Measurements from ENCODE around the gene ASPHD1.
"Not testable (repeated sequence)": the region's sequence is repeated elsewhere in the genome, so short reads cannot be mapped to it uniquely, and the experiment has no call there.

ASPHD1 gene

DNA sequence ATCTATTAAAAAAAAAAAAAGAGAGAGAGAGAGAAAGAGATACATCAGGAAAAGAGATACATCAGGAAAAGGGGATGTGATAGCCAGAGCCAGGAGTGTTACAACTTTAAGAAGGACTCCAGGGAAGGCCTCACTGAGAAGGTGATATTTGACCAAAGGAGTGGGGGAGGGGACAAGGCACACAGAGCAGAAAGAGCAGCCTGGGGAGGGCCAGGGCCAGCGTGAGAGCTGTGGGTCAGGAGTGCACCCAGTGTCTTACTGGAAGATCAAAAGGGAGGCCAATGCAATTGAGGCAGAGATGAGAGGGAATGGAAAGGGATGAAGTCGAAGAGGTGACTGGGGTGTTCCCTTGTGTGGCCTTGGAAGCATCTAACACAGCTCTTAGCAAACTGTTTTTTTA is 7.7 kb downstream of the ASPHD1 start:
- Histone ChIP-seq H3K4me3 (replicated peaks; ENCODE audit: insufficient read depth, low read length) (no peak overlapping the region), H3K27me3 (ENCODE audit: insufficient read depth, poor library complexity, severe bottlenecking) (no peaks in the 10 kb centered on the region), H3K27ac (replicated peaks) (no peak overlapping the region)
- DNase-seq (ENCODE audit: low read depth in 1 of 2, low spot score in 1 of 2) = no peak
- TF ChIP-seq, protein P1, sequence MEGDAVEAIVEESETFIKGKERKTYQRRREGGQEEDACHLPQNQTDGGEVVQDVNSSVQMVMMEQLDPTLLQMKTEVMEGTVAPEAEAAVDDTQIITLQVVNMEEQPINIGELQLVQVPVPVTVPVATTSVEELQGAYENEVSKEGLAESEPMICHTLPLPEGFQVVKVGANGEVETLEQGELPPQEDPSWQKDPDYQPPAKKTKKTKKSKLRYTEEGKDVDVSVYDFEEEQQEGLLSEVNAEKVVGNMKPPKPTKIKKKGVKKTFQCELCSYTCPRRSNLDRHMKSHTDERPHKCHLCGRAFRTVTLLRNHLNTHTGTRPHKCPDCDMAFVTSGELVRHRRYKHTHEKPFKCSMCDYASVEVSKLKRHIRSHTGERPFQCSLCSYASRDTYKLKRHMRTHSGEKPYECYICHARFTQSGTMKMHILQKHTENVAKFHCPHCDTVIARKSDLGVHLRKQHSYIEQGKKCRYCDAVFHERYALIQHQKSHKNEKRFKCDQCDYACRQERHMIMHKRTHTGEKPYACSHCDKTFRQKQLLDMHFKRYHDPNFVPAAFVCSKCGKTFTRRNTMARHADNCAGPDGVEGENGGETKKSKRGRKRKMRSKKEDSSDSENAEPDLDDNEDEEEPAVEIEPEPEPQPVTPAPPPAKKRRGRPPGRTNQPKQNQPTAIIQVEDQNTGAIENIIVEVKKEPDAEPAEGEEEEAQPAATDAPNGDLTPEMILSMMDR (IDR thresholded peaks at IDR 0.05; ENCODE audit: insufficient read depth, low read length) = no peak
- TF ChIP-seq GABPA (IDR thresholded peaks at IDR 0.05; ENCODE audit: low read depth) = no peak
- TF ChIP-seq, protein P2, sequence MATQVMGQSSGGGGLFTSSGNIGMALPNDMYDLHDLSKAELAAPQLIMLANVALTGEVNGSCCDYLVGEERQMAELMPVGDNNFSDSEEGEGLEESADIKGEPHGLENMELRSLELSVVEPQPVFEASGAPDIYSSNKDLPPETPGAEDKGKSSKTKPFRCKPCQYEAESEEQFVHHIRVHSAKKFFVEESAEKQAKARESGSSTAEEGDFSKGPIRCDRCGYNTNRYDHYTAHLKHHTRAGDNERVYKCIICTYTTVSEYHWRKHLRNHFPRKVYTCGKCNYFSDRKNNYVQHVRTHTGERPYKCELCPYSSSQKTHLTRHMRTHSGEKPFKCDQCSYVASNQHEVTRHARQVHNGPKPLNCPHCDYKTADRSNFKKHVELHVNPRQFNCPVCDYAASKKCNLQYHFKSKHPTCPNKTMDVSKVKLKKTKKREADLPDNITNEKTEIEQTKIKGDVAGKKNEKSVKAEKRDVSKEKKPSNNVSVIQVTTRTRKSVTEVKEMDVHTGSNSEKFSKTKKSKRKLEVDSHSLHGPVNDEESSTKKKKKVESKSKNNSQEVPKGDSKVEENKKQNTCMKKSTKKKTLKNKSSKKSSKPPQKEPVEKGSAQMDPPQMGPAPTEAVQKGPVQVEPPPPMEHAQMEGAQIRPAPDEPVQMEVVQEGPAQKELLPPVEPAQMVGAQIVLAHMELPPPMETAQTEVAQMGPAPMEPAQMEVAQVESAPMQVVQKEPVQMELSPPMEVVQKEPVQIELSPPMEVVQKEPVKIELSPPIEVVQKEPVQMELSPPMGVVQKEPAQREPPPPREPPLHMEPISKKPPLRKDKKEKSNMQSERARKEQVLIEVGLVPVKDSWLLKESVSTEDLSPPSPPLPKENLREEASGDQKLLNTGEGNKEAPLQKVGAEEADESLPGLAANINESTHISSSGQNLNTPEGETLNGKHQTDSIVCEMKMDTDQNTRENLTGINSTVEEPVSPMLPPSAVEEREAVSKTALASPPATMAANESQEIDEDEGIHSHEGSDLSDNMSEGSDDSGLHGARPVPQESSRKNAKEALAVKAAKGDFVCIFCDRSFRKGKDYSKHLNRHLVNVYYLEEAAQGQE (IDR thresholded peaks at IDR 0.05; ENCODE audit: insufficient replicate concordance, low read depth) = no peak
- no peak for TF ChIP-seq SPI1 (IDR thresholded peaks at IDR 0.05; ENCODE audit: borderline replicate concordance, low read depth)
- TF ChIP-seq POLR2AphosphoS5 (IDR thresholded peaks at IDR 0.05; ENCODE audit: low read depth) = no peak

DNA sequence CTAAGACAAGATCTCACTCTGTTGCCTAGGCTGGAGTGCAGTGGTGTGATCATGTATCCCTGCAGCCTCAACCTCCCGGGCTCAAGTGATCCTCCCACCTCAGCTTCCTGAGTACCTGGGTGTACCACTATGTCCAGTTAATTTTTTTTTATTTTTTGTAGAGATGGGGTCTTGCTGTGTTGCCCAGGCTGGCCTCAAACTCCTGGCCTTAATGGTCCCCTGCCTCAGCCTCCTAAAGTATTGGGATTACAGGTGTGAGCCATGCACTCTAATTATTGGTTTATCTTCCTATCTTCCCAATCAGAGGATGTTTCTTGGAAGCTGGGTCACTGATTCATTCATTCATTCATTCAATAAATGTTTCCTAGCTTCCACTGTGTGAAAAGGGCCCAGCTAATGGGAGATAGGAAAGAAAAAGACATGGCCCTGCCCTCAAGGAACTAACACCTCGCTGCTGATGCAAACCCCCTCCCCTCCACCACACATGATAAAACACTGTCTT is 8.5 kb downstream of the ASPHD1 start:
- TF ChIP-seq, protein P1 (IDR thresholded peaks at IDR 0.05; ENCODE audit: insufficient read depth, low read length) = no peak
- TF ChIP-seq, protein P2 (IDR thresholded peaks at IDR 0.05; ENCODE audit: insufficient replicate concordance, low read depth) = no peak
- TF ChIP-seq POLR2AphosphoS5 (IDR thresholded peaks at IDR 0.05; ENCODE audit: low read depth) (no peak), SPI1 (IDR thresholded peaks at IDR 0.05; ENCODE audit: borderline replicate concordance, low read depth) (no peak), GABPA (IDR thresholded peaks at IDR 0.05; ENCODE audit: low read depth) (no peak)
- H3K4me3 ChIP-seq (replicated peaks; ENCODE audit: insufficient read depth, low read length) = no peak overlapping the region
- no peak for DNase-seq (ENCODE audit: low read depth in 1 of 2, low spot score in 1 of 2)
- no peak overlapping the region for H3K27ac ChIP-seq (replicated peaks)
- H3K27me3 ChIP-seq (ENCODE audit: insufficient read depth, poor library complexity, severe bottlenecking) = no peaks in the 10 kb centered on the region

DNA sequence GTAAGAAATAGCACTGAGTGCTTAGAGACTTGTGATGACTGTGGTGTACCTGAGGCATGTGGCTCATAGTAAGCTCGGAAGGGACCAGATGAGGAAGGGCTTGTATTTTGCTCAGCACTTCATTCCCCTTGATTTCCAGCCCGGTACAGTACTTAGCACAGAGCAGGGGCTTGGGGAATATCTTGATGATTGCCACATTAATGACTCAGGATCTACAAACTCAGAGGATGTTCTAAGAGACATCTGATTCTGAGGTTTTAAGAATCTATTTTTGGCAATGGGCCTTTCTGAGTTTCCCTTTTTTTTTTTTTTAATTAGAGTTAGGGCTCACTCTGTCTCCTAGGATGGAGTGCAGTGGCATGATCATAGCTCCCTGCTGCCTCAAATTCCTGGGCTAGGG is 9.1 kb downstream of the ASPHD1 start:
- DNase-seq (ENCODE audit: low read depth in 1 of 2, low spot score in 1 of 2) = no peak
- Histone ChIP-seq H3K4me3 (replicated peaks; ENCODE audit: insufficient read depth, low read length) (no peak overlapping the region), H3K27ac (replicated peaks) (no peak overlapping the region), H3K27me3 (ENCODE audit: insufficient read depth, poor library complexity, severe bottlenecking) (no peaks in the 10 kb centered on the region)
- TF ChIP-seq SPI1 (IDR thresholded peaks at IDR 0.05; ENCODE audit: borderline replicate concordance, low read depth) = no peak
- TF ChIP-seq, protein P1 (IDR thresholded peaks at IDR 0.05; ENCODE audit: insufficient read depth, low read length) = no peak
- TF ChIP-seq, protein P2 (IDR thresholded peaks at IDR 0.05; ENCODE audit: insufficient replicate concordance, low read depth) = no peak
- TF ChIP-seq GABPA (IDR thresholded peaks at IDR 0.05; ENCODE audit: low read depth) = no peak
- TF ChIP-seq POLR2AphosphoS5 (IDR thresholded peaks at IDR 0.05; ENCODE audit: low read depth) = no peak

DNA sequence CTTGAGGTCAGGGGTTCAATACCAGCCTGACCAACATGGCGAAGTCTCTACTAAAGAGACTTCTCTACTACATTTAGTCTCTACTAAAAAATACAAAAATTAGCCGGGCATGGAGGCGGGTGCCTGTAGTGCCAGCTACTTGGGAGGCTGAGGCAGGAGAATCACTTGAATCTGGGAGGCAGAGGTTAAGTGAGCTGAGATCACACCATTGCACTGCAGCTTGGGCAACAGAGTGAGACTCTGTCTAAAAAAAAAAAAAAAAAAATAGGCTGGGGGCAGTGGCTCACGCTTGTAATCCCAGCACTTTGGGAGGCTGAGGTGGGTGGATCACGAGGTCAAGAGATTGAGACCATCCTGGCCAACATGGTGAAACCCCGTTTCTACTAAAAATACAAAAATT is 9.6 kb downstream of the ASPHD1 start:
- not testable (repeated sequence) for H3K4me3 ChIP-seq (replicated peaks; ENCODE audit: insufficient read depth, low read length); H3K27ac ChIP-seq (replicated peaks); DNase-seq (ENCODE audit: low read depth in 1 of 2, low spot score in 1 of 2); H3K27me3 ChIP-seq (ENCODE audit: insufficient read depth, poor library complexity, severe bottlenecking)
